Smooth muscle cell of the coronary artery (primary cell): Measurements from ENCODE around the gene MAFF. TPM values are rescaled to one million over a fixed set of nuclear protein-coding genes. Genes with fewer than 3 reads are reported as not detected.

Experiments used
- total RNA-seq: library from RNA; depleted of rRNA; stranded (reverse); fragments of >200 nt; gene quantifications from 2 replicates; pipeline ENCODE4 v1.2.3, GENCODE V29; 2014; ENCODE audit warnings: low replicate concordance

The MAFF gene
- total RNA-seq: 17.0 and 21.9 TPM in 2 replicates

DNA sequence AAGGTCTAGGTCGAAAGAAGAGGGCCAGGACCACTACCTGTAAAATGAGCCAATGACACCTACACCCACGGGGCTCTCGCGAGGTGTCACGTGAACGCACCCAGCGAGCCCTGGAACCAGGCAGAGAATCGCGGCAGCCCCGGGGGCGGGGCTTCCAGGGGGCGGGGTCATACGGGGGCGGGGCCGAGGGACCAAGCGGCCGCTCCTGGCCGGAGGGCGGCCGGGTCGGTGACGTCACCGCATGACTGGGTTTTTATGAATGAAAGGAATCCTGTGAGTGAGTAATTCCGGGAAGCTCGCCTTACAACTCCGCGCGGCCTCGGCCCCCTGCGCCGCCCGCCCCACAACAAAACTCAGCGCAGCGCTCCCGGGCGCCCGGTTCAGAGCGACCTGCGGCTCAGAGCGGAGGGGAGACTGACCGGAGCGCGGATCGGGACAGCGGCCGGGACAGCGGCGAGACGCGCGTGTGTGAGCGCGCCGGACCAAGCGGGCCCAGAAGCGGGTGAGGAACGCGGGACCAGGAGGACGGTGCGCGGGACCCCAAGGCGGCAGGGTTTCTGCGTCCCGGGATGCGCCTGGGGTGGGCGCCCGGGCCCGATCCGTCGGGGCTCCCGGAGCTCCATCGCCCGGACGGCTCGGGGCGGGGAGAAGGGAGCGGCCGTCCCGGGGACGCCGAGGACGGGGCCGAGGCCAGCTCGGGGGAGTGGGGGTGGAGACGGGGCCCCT is at the start of gene MAFF:
TSS of gene MAFF (plus strand) at position 284 of the 726 bp plus-strand sequence. CDS start 11,860 bp downstream, outside the sequence.

DNA sequence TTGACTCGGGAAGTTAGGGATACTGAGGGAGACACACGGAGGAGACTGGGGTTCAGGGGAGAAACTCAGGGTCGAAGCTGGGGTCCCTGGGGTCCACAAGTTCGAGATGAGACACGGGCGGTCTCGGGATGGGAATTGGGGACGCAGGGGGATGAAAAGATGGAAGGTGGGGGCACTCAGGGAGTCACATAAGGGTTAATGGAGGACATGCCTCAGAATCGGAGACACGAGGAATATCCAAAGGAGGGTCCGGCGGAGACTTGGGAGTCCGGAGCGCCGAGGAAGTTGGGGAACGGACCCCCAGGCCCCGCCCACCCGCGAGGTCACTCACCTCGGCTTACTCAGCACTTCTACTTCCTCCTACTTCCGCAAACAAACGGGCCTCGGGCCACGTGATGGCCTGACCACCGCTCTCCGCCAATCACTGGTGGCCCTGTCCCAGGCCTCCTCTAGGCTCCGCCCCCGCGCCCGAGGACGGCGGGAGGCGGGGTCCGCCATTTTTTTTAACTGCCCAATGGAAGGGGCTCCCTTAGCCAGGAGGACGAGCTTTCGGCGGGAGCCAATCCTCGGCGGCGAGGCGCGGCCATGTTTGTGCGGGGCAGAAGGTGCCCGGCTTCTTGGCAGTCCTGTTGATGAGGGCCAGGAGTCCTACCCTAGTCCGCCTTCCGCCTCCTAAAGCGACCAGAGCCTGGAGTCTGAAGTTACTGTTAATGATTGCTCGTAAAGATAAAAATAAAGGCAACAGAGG is 20.2 kb upstream of the MAFF start, which contains the start of gene PLA2G6:
TSS of gene PLA2G6 (minus strand) at position 378 of the 748 bp plus-strand sequence. CDS start 12,404 bp downstream, outside the sequence.

Other genes with a start within 250 kb of the MAFF start
- 0.15 and 0.35 TPM in 2 replicates for gene C22orf23, start 248.4 kb upstream of the MAFF start, total RNA-seq
- 106 and 108 TPM in 2 replicates for gene POLR2F, start 248.3 kb upstream of the MAFF start, total RNA-seq
- gene SOX10, start 217.4 kb upstream of the MAFF start, total RNA-seq: not detected in 2 replicates
- 12.1 and 15.7 TPM in 2 replicates for gene PICK1, start 144.6 kb upstream of the MAFF start, total RNA-seq
- gene SLC16A8, start 117.8 kb upstream of the MAFF start, total RNA-seq: 0.15 and 0.47 TPM in 2 replicates
- 0.45 and 1.1 TPM in 2 replicates for gene BAIAP2L2, start 91.3 kb upstream of the MAFF start, total RNA-seq
- 10.7 and 33.2 TPM in 2 replicates for gene PLA2G6, start 20.2 kb upstream of the MAFF start, total RNA-seq
- 12.5 and 26.3 TPM in 2 replicates for gene TMEM184B, start 71.0 kb downstream of the MAFF start, total RNA-seq
- gene CSNK1E, start 115.4 kb downstream of the MAFF start, total RNA-seq: 80.6 and 122 TPM in 2 replicates